ENCODE results near the gene HBQ1.
A peak's percentile ranks its signal among the peaks of the same experiment; 100 is the strongest.
"Not testable (repeated sequence)": the region's sequence is repeated elsewhere in the genome, so short reads cannot be mapped to it uniquely, and the experiment has no call there.

HBQ1 gene

DNA sequence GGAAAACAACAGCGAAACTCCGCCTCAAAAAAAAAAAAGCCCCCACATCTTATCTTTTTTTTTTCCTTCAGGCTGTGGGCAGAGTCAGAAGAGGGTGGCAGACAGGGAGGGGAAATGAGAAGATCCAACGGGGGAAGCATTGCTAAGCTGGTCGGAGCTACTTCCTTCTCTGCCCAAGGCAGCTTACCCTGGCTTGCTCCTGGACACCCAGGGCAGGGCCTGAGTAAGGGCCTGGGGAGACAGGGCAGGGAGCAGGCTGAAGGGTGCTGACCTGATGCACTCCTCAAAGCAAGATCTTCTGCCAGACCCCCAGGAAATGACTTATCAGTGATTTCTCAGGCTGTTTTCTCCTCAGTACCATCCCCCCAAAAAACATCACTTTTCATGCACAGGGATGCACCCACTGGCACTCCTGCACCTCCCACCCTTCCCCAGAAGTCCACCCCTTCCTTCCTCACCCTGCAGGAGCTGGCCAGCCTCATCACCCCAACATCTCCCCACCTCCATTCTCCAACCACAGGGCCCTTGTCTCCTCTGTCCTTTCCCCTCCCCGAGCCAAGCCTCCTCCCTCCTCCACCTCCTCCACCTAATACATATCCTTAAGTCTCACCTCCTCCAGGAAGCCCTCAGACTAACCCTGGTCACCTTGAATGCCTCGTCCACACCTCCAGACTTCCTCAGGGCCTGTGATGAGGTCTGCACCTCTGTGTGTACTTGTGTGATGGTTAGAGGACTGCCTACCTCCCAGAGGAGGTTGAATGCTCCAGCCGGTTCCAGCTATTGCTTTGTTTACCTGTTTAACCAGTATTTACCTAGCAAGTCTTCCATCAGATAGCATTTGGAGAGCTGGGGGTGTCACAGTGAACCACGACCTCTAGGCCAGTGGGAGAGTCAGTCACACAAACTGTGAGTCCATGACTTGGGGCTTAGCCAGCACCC, 5.0 kb upstream of the HBQ1 start:
- DNase-seq (ENCODE audit: low read depth in 1 of 2, low spot score in 1 of 2), result no peak

DNA sequence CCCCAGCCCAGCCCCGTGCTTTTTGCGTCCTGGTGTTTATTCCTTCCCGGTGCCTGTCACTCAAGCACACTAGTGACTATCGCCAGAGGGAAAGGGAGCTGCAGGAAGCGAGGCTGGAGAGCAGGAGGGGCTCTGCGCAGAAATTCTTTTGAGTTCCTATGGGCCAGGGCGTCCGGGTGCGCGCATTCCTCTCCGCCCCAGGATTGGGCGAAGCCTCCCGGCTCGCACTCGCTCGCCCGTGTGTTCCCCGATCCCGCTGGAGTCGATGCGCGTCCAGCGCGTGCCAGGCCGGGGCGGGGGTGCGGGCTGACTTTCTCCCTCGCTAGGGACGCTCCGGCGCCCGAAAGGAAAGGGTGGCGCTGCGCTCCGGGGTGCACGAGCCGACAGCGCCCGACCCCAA, 4.3 kb upstream of the HBQ1 start:
- not testable (repeated sequence) for DNase-seq (ENCODE audit: low read depth in 1 of 2, low spot score in 1 of 2)

DNA sequence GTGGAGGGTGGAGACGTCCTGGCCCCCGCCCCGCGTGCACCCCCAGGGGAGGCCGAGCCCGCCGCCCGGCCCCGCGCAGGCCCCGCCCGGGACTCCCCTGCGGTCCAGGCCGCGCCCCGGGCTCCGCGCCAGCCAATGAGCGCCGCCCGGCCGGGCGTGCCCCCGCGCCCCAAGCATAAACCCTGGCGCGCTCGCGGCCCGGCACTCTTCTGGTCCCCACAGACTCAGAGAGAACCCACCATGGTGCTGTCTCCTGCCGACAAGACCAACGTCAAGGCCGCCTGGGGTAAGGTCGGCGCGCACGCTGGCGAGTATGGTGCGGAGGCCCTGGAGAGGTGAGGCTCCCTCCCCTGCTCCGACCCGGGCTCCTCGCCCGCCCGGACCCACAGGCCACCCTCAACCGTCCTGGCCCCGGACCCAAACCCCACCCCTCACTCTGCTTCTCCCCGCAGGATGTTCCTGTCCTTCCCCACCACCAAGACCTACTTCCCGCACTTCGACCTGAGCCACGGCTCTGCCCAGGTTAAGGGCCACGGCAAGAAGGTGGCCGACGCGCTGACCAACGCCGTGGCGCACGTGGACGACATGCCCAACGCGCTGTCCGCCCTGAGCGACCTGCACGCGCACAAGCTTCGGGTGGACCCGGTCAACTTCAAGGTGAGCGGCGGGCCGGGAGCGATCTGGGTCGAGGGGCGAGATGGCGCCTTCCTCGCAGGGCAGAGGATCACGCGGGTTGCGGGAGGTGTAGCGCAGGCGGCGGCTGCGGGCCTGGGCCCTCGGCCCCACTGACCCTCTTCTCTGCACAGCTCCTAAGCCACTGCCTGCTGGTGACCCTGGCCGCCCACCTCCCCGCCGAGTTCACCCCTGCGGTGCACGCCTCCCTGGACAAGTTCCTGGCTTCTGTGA, 3.5 kb upstream of the HBQ1 start, which contains the start of gene HBA1:
Gene HBA1 (plus strand): TSS at position 204 of the 906 bp plus-strand sequence. CDS start 37 bp downstream, at position 241.
- not testable (repeated sequence) for DNase-seq (ENCODE audit: low read depth in 1 of 2, low spot score in 1 of 2)

DNA sequence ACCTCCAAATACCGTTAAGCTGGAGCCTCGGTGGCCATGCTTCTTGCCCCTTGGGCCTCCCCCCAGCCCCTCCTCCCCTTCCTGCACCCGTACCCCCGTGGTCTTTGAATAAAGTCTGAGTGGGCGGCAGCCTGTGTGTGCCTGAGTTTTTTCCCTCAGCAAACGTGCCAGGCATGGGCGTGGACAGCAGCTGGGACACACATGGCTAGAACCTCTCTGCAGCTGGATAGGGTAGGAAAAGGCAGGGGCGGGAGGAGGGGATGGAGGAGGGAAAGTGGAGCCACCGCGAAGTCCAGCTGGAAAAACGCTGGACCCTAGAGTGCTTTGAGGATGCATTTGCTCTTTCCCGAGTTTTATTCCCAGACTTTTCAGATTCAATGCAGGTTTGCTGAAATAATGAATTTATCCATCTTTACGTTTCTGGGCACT, 2.9 kb upstream of the HBQ1 start:
- no peak for DNase-seq (ENCODE audit: low read depth in 1 of 2, low spot score in 1 of 2)

DNA sequence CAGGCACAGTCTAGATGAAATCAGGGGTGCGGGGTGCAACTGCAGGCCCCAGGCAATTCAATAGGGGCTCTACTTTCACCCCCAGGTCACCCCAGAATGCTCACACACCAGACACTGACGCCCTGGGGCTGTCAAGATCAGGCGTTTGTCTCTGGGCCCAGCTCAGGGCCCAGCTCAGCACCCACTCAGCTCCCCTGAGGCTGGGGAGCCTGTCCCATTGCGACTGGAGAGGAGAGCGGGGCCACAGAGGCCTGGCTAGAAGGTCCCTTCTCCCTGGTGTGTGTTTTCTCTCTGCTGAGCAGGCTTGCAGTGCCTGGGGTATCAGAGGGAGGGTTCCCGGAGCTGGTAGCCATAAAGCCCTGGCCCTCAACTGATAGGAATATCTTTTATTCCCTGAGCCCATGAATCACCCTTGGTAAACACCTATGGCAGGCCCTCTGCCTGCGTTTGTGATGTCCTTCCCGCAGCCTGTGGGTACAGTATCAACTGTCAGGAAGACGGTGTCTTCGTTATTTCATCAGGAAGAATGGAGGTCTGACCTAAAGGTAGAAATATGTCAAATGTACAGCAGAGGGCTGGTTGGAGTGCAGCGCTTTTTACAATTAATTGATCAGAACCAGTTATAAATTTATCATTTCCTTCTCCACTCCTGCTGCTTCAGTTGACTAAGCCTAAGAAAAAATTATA, 2.1 kb upstream of the HBQ1 start:
- DNase-seq (ENCODE audit: low read depth in 1 of 2, low spot score in 1 of 2), result no peak

DNA sequence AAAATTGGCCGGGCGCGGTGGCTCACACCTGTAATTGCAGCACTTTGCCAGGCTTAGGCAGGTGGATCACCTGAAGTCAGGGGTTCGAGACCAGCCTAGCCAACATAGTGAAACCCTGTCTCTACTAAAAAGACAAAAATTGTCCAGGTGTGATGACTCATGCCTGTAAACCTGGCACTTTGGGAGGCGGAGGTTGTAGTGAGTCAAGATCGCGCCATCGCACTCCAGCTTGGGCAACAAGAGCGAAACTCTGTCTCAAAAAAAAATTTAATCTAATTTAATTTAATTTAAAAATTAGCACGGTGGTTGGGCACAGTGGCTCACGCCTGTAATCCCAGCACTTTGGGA, 1.6 kb upstream of the HBQ1 start:
- DNase-seq (ENCODE audit: low read depth in 1 of 2, low spot score in 1 of 2), result no peak

DNA sequence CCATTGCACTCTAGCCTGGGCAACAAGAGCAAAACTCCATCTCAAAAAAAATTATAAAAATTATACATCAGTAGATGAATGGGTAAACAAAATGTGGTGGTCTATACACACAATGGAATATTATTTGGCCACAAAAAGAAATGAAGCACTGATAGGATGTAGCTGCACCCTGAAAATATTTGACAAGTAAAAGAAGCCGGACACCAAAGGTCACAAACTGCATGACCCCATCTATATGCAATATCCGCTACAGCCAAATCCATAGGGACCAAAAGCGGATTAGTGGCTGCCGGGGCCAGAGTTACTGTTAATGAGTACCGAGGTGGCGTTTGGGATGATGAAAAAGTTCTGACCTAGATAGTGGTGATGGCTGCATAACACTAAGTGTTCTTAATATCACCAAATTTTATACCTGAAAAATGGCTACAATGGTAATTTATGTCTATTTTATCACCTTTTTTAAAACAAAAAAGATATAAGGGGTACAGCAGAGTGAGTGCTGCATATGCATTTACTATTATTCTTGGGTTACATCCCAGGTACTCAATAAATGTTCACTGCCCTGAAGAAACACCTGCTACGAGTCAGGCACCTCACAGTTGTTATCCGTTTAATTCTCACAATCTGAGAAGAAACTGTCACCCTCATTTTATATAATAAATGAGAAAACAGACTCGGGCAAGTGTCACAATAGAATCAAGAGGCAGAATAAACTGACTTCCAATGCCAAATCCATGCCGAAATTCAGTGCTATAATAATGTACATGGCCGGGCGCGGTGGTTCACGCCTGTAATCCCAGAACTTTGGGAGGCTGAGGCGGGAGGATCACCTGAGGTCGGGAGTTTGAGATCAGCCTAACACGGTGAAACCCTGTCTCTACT, 807 bp upstream of the HBQ1 start:
- DNase-seq (ENCODE audit: low read depth in 1 of 2, low spot score in 1 of 2), result no peak

DNA sequence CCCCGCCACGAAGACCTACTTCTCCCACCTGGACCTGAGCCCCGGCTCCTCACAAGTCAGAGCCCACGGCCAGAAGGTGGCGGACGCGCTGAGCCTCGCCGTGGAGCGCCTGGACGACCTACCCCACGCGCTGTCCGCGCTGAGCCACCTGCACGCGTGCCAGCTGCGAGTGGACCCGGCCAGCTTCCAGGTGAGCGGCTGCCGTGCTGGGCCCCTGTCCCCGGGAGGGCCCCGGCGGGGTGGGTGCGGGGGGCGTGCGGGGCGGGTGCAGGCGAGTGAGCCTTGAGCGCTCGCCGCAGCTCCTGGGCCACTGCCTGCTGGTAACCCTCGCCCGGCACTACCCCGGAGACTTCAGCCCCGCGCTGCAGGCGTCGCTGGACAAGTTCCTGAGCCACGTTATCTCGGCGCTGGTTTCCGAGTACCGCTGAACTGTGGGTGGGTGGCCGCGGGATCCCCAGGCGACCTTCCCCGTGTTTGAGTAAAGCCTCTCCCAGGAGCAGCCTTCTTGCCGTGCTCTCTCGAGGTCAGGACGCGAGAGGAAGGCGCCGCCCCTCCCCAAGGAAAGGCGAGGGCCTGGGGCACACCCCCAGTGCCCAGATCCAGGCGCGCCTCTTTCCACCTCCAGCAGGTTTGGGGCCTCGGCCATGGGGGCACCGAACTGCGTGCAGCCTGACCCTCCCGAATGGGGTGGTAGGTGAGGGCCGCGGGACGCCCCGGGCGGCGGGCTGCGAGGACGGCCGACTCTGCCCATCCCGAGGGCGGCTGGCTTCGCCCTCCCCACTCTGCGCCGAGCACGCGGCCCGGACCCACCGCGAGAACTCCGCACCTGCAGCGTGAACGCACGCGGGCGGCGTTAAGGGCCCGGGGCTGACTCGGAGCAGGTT, 664 bp downstream of the HBQ1 start:
- peak; percentile 78 to 80 for DNase-seq (ENCODE audit: low read depth in 1 of 2, low spot score in 1 of 2)

DNA sequence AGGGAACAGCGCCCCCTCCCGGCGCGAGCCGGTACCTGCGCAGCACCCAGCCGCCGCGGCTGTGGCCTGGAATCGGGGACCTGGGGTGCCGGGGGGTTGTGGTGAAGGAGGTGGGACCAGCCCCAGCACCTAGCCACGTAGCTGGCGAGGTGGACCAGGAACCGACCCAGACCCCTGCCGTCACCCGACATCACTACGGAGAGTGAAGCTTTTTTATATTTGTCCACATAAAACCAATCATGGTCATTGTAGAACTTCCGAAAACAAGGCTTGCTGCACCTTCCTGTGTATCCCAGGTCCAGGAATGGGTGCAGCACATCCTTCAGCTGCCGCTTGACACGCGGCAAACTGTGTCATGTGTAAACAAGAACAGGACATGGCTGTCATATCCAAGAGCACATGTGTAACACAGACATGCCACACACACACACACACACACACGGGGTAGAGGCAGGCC, 1.3 kb downstream of the HBQ1 start:
- DNase-seq (ENCODE audit: low read depth in 1 of 2, low spot score in 1 of 2), result no peak

DNA sequence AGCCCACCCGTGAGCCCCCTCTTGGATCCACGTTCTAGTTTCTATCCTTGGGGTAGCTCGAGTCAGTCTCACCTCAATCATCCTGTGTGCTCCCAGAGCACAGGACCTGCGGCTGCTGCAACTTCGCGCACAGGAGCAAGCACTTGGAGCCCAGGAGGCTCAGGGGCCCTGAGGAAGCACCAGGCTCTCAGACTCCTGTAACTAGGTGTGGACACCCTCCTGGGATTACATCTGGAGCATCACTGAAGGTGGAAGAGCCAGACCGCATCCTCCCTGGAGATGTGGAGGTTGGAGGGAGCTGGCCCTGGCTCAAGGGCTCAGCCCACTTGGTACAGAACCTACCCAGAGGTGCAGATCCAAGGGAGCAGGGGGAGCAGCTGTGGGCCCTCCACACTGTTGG, 2.7 kb downstream of the HBQ1 start:
- DNase-seq (ENCODE audit: low read depth in 1 of 2, low spot score in 1 of 2), result no peak

DNA sequence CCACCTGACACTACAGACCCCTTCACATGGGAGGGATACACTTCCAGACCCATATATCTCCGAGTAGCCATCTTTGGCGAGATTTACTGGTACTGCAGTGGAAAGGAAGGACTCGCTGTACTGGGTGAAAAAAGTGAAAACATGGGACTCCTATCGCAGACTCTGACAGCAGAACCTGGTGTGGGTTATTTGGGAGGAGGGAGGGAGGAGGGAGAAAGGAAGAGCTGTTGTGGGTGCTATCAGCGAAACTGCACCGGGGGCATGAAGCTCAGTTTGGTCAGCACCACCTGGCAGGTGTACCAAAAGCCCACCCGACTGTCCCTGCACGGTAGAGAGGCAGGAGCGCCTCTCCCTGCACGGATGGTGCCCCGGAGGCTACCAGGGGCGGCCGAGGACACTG, 5.0 kb downstream of the HBQ1 start:
- DNase-seq (ENCODE audit: low read depth in 1 of 2, low spot score in 1 of 2), result no peak

DNA sequence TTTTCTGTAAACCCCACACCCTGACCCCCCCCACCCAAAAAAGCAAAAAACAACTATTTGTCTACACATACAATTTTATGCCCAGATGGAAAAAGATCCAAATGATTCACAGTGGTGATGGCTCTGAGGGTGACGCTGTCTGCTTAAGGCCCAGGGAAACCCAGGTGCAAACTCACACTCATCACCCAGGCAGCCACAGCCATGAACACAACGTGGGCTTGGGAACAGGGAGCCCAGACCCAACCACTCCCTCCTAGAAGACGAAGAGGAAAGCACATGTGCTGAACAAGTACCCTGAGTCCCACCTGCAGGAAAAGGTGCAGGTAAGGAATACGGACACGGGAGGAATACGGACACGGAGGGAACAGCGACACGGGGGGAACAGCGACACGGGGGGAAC, 5.4 kb downstream of the HBQ1 start:
- no peak for DNase-seq (ENCODE audit: low read depth in 1 of 2, low spot score in 1 of 2)

DNA sequence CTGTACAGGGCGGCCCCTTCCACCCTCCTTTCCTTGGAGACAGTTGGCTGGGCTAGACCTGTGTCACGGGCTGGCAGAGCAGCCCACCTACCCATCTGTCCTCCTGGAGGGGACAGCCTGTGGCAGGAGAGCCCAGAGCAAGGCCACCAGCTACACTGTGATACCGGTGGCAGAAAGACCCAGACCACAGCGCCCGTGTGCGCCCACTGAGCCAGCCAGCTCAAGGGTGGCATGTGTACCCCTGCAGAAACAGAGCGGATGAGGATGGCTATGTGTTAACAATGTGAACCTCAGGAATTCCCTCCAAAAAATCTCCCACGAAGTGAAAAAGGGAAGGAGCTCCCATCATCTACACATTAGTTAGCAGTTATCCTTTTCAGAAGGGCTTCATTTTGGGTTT, 7.1 kb downstream of the HBQ1 start:
- no peak for DNase-seq (ENCODE audit: low read depth in 1 of 2, low spot score in 1 of 2)

DNA sequence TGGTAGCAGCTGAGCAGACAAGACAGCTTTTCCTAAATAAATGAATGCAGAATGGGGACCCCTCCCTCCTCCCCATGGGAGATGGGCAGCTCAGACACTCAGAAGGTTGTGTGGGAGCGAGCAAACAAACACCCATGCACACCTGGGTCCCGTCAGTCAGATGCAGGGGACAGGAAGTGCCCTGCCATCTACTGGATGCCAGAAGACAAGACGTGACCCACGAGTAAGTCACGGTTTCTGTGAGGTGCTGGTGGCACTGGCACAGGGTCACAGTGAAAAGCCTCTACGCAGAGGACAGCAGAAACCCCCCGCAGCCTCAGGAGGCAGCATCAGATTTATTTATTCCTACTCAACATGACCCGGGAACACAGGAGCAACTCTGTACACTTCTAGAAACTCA, 8.4 kb downstream of the HBQ1 start:
- DNase-seq (ENCODE audit: low read depth in 1 of 2, low spot score in 1 of 2), result no peak

DNA sequence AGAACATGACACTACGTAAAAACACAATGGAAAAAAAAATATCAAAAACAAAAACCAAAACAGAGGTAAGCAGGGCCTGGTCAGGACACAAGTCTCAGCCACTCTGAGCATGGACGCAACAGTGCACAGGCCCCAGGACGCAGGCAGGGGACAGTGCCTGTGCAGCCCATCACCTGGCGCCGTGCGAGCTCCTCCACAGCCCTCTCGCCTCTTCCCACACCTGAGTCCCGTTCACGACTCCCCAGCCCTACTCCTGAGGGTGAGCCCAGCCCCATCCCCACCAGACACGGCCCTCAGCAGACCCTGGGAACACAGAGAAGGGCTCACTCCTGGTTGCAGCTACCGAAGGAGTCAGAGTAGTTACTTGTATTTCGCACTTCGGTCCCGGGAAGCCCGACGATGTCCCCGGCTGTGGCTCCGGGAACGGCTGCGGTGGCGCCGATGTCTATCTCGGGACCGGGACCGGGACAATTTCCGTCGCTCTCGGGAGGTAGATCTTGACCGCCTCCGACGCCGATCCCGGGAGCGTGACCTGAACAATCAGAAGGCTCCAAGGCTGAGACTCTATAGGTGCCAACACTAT, 9.4 kb downstream of the HBQ1 start:
- no peak for DNase-seq (ENCODE audit: low read depth in 1 of 2, low spot score in 1 of 2)

DNA sequence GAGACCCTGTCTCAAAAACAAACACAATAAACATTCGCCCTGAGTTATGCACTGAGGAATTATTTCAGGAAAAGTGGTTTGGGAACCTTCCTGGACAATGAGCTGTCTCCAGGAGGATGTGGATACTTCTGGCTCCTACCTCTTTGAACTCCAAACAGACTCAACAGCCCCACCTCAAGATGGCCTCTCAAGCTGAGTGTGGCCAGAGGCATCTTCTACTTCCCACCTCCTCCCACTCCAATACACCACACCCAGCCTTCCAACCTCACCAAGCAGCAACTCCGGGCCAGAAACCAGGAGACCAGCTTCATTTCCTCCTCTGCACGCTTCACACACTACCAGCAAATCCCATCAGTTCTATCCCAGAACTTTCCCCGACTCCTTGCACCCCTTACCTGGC, 11.6 kb downstream of the HBQ1 start:
- no peak for DNase-seq (ENCODE audit: low read depth in 1 of 2, low spot score in 1 of 2)

DNA sequence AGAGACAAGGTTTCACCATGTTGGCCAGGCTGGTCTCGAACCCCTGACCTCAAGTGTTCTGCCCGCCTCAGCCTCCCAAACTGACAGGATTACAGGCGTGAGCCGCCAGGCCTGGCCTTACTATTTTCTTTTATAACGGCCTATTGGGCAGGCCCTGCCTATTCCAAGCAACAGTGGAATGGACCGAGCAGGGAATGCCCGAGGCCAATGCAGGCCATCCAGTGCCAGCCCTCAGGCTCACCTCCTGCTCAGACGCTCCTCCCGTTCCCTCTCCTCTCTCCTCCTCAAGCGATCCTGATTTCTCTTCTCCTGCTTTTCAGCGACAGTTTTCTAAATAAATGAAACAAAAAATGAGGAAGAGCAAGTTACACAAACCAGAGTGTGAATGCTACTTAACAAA, 12.4 kb downstream of the HBQ1 start:
- no peak for DNase-seq (ENCODE audit: low read depth in 1 of 2, low spot score in 1 of 2)

DNA sequence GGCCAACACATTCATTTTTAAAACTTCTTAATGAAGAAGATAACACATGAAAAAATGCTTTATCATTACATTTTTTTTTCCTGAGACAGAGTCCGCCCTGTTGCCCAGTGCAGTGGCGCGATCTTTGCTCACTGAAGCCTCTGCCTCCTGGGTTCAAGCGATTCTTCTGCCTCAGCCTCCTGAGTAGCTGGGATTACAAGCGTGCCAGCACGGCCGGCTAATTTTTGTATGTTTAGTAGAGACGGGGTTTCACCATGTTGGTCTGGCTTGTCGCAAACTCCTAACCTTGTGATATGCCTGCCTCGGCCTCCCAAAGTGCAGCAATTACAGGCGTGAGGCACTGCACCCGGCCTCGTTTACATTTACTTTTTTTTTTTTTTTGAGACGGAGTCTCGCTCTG, 13.2 kb downstream of the HBQ1 start:
- DNase-seq (ENCODE audit: low read depth in 1 of 2, low spot score in 1 of 2), result no peak

DNA sequence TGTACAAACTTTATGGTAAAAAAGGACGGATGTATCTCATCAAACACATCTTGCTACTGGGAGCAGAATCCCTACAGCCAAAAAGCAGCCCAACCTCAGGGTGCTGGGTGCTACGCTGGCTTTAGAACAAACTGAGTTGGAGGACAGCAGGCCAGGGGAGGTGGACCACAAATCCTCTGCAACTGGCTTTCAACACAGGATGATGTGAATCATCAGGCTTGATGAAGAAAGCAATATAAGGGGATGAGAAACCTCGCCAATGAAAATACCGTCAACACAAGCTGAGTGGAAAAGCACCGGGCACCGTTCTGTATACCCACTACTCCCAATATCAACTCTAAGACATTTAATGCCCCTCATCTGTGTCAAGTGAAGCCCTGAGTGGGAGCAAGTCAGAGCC, 14.3 kb downstream of the HBQ1 start:
- DNase-seq (ENCODE audit: low read depth in 1 of 2, low spot score in 1 of 2), result no peak

All from activated T-helper 1 cell treated with anti-CD3 and anti-CD28 coated beads, Interleukin-2, amount 50 U/mL, for 16 hours (primary cell).